Muscle of arm (tissue), 12 donors: ENCODE results near the gene KCNF1. TPM values are rescaled to one million over a fixed set of nuclear protein-coding genes. Genes with fewer than 3 reads are reported as not detected.
"Not testable (repeated sequence)": the region's sequence is repeated elsewhere in the genome, so short reads cannot be mapped to it uniquely, and the experiment has no call there.

Experiments used
- DNase-seq: peaks from one replicate; pipeline ENCODE4 v3.0.0-alpha.2; 2013
- polyA plus RNA-seq, 12 donors: library from polyadenylated mRNA; unstranded; fragments of 120-200 nt; gene quantifications; one replicate each; pipeline ENCODE4 v1.2.1, GENCODE V29; 2013; ENCODE audit not compliant: insufficient read length in 12 of 12

The KCNF1 gene
- polyA plus RNA-seq, 12 donors = 1.6 to 4.5 (median 3.5) TPM; not detected in 2

DNA sequence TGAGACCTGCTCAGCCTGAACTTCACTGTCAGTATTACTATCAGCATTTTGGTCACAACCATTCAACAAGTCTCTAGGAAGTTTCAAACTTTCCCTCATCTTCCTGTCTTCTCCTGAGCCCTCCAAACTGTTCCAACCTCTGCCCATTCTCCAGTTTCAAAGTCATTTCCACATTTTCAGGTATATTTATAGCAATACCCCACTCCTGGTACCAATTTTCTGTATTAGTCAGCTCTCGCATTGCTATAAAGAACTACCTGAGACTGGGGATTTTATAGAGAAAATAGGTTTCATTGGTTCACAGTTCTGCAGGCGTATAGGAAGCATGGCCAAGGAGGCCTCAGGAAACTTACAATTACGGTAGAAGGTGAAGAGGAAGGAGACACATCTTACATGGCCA is 27.3 kb downstream of the KCNF1 start:
- no peak for DNase-seq

GRCh38 chr2:10940596-10940995 is 28.9 kb downstream of the KCNF1 start:
- DNase-seq = peak; percentile 37

DNA sequence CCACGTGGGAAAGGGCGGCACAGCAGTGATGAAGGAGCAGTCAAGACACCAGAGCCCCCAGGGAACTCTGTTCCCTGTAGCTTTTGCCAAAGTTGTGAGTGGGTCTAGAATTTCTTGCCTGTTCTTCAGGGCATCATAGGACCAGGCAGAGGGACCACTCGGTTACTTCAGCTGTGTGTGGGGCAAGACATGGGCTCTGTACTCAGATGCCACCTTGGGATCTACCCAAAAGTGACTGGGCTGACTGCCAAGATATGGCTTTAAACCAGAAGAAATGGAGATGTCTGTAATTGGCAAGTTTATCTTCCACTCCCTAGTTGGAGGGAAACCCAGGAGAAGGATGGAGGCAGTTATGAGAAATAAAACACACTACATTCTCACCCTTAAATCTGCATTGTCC is 29.6 kb downstream of the KCNF1 start:
- no peak for DNase-seq

DNA sequence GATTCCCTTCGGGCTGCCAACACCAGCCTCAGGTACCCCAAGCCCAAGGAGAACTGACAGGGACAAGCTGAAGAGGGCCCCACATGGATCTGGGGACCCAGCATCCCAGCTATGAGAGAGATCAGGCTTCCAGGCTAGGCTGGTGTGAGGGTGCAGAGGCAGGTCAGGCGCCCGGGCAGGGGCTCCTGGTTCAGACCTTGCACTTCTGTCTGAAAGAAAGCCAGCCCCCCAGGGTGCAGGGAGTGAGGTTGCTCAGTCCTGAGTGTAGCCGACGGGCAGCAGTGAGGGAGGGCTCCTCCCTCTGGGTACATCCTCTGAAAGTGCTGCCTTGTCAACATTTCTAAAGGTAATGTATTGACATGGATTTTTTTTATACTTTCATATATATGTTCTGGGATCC is 33.1 kb downstream of the KCNF1 start:
- no peak for DNase-seq

- DNase-seq = no peak
These were observed 34.7 kb downstream of the KCNF1 start for GRCh38 chr2:10946394-10946793.

- no peak for DNase-seq
These were observed 35.3 kb downstream of the KCNF1 start for GRCh38 chr2:10947005-10947440.

DNA sequence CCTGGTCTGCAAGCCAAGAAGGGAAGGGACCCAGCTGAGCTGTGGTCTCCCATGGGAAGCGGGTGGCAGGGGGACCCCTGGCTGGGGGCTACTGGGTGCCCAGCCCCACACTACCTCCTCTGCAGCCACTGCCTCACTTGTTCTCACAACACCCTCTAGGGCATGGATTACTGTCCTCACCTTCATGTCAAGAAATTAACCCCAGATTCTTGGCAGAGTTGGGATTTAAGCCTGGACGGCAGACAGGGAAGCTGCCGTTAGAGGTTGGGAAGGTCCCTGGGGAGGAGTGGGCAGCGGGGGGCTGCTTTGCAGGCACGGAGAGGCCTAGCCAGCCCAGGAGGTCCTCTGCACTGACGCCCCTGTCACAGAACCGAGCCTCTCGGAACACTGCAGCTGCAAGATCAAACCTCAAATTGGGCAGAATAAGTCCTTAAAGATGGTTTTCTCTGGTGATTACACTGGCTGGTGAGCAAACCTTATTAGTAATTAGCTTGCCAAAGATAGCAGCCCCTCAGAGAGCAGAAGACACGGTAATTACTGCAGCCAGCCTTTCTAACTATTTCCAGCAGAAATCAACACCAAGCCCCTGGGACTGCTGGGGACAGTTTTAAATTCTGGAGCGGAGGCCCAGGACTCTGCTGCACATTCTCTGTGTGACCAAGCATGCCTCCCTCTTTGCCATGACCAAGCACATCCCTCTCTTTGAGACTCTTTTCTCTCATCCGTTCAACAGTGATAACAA is 35.9 kb downstream of the KCNF1 start:
- no peak for DNase-seq

GRCh38 chr2:10948188-10948564 is 36.4 kb downstream of the KCNF1 start:
- no peak for DNase-seq

DNA sequence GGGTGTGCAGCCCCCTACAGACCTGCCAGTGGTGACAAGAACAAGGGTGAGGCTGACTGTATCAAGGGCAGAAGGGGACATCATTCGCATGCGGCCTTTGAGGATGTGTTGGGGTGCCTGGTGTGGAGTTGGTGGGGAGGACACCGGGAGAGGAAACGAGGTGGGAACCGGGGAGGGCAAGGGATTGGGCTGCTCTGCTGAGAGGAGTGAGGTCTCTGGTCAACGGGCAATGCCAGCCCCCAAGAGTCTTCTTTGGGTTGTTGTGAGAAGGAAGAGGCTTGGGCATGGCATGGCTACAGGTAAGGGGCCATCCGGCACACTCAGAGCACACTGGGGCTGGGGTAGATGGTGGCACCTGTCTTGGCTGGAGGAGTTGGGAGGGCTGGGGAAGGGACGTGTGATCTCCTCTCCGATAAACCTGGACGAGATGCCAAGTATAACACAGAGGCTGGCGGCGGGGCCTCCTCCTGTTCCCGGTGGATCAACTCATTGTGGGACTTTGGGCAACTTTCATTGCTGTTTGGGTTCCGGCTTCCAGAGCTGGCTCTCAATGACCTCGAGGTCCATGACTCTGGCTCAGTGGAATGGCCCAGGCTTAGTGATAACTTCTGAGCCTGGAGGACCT is 37.0 kb downstream of the KCNF1 start:
- no peak for DNase-seq

GRCh38 chr2:10949835-10950234 is 38.1 kb downstream of the KCNF1 start:
- no peak for DNase-seq

GRCh38 chr2:10951558-10952414 is 40.1 kb downstream of the KCNF1 start:
- DNase-seq = peak; percentile 17

- DNase-seq = no peak
These were observed 42.7 kb downstream of the KCNF1 start for GRCh38 chr2:10954416-10954815.

DNA sequence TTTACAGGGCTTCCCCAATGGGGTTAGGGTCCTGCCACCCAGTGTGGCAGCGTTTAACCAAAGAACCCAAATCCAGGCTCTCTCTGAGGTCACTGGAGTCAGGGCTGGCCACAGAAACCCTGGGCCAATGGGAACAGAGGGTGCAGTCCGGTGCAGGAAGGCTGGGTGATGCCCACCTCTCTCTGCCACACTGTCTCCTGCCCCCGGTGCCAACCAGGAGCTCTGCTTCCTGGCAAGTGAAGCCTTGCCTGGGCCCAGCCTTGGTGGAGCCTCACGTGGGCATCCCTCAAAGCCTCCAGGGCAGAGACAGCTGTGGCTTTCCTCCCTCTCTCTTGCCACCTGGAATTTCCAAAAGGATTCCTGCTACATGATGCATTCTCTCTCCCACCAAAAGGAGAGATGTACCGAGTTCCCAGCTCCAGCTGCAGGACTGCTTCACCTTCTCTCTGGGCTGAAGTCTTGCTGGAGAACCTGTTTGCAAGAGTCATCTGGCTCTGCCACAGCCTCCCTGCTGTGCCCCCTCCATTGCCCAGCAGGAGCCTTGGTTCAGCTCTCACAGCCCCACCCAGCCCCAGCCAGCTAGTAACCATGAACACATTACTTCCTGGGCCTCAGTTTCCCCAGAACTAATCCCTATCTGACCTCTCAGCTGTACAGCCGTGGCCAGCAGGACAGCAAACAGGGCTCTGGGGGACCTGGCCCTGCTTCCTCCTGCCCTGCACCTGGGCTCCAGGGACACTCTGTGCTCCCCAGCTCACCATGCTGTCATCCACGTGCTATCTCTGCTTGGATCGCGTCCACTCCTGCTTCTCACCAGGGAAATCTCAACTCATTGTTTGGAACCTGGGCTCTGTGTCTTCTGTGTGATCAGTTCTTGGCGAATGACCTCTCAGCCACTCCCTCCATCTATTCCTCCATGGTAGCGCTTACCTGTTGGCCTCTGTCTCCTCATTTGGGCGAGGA is 43.4 kb downstream of the KCNF1 start:
- no peak for DNase-seq

- no peak for DNase-seq
These were observed 44.5 kb downstream of the KCNF1 start for GRCh38 chr2:10956006-10956790.

DNA sequence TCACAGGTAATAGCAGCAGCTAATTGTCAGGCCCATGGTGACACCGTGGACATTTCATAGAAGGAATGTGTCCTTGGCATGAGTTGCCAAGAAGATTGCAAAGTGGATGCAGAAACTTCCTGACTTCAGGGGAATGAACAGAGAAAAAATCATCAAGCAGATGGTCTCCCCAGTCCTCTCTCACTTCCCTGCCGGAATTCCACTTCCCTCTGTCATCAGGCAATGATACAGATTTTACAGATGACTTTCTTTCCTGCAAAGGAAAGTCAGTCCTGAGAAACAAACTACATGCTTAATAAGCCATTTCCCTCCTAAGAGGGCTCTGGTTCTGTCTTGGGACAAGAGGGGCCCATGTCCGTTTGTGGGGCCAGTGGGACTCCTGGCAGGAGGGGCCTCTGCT is 45.7 kb downstream of the KCNF1 start:
- no peak for DNase-seq

DNA sequence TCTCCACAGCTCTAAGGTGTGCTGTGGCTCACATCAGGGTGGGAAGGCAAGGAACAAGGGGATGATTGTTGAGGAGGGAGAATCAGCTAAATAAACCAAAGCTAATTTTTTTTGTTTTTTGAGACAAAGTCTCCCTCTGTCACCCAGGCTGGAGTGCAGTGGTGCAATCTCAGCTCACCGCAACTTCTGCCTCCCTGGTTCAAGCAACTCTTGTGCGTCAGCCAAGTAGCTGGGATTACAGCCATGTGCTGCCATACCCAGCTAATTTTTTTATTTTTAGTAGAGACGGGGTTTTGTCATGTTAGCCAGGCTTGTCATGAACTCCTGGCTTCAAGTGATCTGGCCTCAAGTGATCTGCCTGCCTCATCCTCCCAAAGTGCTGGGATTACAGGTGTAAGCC is 46.7 kb downstream of the KCNF1 start:
- not testable (repeated sequence) for DNase-seq

- DNase-seq = no peak
These were observed 49.1 kb downstream of the KCNF1 start for GRCh38 chr2:10960606-10961489.

DNA sequence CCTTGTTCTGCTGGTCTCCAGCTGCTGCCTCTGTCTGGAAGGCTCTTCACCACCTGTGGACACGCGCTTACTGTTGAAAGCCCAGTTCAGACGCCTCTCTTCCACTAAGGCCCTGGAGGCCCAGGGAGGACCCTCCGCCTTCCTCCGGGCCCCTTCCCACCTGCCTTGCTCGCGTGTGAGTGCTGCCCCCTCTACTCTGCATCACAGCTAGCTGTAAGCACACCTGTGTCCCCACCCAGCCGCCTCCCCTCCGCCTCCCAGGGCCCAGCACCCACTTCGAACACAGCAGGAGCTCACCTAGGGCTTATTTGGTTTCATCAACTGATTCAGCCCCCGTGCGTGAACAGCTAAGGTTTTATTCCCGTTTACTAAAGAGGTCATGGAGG is 49.7 kb downstream of the KCNF1 start:
- DNase-seq = no peak

DNA sequence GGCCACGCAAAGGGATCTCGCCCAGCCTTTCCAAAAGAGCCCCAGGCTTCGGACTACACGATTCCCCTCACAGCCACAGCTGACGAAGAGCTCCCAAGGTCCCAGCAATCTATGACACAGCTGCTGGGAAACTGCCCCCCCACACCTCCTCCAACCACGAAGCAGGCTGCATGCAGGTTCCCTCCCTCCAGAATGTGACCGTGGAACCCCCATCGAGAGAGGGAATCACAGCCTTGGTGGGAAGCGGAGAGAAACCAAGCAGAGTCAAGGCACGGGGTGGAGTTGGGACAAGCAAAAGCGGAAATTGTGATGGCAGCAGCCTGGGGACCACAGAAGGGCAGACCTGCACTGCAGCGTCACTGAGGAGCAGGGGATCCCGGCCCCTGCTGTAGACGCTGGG is 50.3 kb downstream of the KCNF1 start:
- DNase-seq = no peak

- no peak for DNase-seq
These were observed 51.4 kb downstream of the KCNF1 start for GRCh38 chr2:10963155-10963554.
